Spleen (tissue), 7 donors: Measurements from ENCODE around the gene TRMT44.

Experiments used
- POLR2A ChIP-seq, 3 donors: fragments of 450-650 bp; IDR thresholded peaks; one replicate each; pipeline ENCODE4 v1.5.1; 2017; ENCODE audit warnings: antibody characterized with exemption in 3 of 3, mild to moderate bottlenecking in 1 of 3
- POLR2AphosphoS5 ChIP-seq, 3 donors: sonication (generic); formaldehyde crosslinking; IDR thresholded peaks; one replicate each; pipeline ENCODE4 v1.5.1; 2017; ENCODE audit warnings: antibody characterized with exemption in 3 of 3
- TF ChIP-seq, protein P1 (sequence below), 11 experiments: fragments of 200-600 bp in 7 of 11; fragments of 450-650 bp in 4 of 11; sonication (generic) in 4 of 11; IDR thresholded peaks in 8 of 11; conservative IDR thresholded peaks in 3 of 11; 1 replicate in 7 of 11; 2 replicates in 4 of 11; pipeline versions ENCODE4 v1.4.0 to v1.8.0; 2016 to 2021; ENCODE audit warnings: antibody characterized with exemption in 11 of 11, inconsistent platforms in 4 of 11, mild to moderate bottlenecking in 1 of 11
- donor health status: DM: no; HTN: no; CAD: no; lungs with moderate emphysema.
- donor health status: DM: no; HTN: no; CAD: no.
- donor health status: DM: no; HTN: no; CAD: no.

DNA sequence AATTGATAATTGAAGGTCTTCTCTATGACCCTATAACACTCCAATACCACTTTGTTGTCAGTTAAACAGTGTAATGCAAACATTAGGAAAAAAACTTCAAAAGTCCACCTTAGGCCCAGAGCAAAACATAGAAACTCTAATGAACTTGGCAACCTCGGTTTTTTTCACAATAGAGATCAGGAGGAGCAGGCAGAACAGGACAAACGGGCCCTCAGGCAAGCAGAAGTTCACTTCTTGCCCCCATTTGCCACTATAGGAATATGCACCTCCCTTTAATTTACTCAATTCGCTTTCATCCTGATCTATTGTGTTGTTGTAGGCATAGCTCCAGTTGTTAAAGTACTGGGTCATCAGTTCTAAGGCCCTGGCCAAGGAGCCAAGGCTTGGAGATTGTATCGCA is 18.2 kb upstream of the TRMT44 start:
- TF ChIP-seq, protein P1, sequence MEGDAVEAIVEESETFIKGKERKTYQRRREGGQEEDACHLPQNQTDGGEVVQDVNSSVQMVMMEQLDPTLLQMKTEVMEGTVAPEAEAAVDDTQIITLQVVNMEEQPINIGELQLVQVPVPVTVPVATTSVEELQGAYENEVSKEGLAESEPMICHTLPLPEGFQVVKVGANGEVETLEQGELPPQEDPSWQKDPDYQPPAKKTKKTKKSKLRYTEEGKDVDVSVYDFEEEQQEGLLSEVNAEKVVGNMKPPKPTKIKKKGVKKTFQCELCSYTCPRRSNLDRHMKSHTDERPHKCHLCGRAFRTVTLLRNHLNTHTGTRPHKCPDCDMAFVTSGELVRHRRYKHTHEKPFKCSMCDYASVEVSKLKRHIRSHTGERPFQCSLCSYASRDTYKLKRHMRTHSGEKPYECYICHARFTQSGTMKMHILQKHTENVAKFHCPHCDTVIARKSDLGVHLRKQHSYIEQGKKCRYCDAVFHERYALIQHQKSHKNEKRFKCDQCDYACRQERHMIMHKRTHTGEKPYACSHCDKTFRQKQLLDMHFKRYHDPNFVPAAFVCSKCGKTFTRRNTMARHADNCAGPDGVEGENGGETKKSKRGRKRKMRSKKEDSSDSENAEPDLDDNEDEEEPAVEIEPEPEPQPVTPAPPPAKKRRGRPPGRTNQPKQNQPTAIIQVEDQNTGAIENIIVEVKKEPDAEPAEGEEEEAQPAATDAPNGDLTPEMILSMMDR (IDR thresholded peaks at IDR 0.05 in 8 of 11, conservative IDR thresholded peaks at IDR 0.05 in 3 of 11) = no peak
- no peak for TF ChIP-seq POLR2A (IDR thresholded peaks at IDR 0.05)
- no peak for TF ChIP-seq POLR2AphosphoS5 (IDR thresholded peaks at IDR 0.05)
